Hematopoietic multipotent progenitor cell (in vitro differentiated cells): ENCODE results near the gene ST6GALNAC3. TPM values are rescaled to one million over a fixed set of nuclear protein-coding genes. Genes with fewer than 3 reads are reported as not detected.
"Not testable (repeated sequence)": the region's sequence is repeated elsewhere in the genome, so short reads cannot be mapped to it uniquely, and the experiment has no call there.

Experiments used
- DNase-seq, 3 donors: peaks; one replicate each; pipeline ENCODE4 v3.0.0-alpha.2; 2011 to 2015; ENCODE audit warnings: low read depth in 2 of 3, low spot score in 2 of 3
- total RNA-seq: library from RNA; depleted of rRNA; stranded (reverse); fragments of >200 nt; gene quantifications from one replicate; pipeline ENCODE4 v1.2.3, GENCODE V29; 2012

ST6GALNAC3 gene
- total RNA-seq, 1 donor, result under 0.01 TPM

DNA sequence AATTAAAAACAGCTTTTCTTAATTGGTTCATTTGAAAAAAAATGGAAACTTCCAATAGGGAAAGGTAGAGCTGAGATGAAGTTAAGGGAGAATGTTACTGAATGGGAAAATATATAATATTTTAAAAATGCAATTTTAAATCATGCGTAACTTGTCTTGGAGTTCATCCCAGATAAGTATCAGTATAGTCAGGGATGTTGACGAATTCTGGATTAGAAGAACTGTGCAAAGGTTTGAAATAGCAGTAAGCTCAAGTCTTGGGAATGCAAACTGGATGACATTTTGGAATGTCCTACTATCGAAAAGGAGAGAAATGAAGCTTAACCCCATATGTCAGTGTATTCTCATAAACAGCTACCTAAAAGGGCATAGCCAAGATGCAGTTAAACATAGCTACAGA lies 4.0 kb upstream of the ST6GALNAC3 start:
- DNase-seq, result no peak

GRCh38 chr1:76073481-76073880 lies 1.1 kb upstream of the ST6GALNAC3 start:
- DNase-seq, result no peak

GRCh38 chr1:76075188-76075489 lies 593 bp downstream of the ST6GALNAC3 start:
- DNase-seq, result no peak

GRCh38 chr1:76075877-76076276 lies 1.3 kb downstream of the ST6GALNAC3 start:
- DNase-seq, result peak in 2 of 3 donors; percentile 66 to 89

DNA sequence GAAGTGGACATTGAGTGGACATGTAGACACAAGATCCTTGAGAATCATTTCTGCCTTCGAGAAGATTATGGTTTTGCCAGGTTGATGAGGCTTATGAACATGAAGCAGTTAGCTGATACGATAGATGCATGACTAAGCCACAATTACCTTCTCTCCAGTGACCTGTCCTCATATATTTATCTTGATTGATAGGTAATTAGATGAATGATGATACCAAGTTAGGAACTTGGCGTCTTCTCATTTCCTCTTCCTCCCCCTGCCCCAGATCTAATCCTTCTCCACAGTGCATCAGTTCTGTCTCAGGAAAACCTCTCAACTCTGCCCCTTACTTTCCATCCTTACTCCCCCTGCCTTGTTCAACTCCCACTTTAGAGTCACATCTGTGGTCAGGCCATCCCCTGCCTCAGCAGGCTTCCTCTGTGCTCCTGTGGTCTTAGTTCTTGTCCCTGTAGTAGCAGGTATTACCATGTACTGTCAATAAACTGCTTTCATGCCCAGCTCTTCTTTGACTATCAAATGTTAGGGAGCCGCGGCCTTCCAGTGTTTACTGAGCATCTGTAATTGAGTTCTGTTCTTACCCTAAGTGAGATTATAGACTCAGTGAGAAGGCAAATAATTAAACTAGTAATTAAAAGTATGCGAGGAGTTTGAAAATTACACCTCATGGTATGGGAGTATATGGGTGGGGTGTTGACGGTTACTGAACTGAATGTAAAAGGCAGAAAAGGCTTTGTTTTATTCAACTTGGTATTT lies 5.1 kb downstream of the ST6GALNAC3 start:
- no peak for DNase-seq

GRCh38 chr1:76080552-76081079 lies 6.1 kb downstream of the ST6GALNAC3 start:
- peak in 1 of 3 donors; percentile 42 for DNase-seq

DNA sequence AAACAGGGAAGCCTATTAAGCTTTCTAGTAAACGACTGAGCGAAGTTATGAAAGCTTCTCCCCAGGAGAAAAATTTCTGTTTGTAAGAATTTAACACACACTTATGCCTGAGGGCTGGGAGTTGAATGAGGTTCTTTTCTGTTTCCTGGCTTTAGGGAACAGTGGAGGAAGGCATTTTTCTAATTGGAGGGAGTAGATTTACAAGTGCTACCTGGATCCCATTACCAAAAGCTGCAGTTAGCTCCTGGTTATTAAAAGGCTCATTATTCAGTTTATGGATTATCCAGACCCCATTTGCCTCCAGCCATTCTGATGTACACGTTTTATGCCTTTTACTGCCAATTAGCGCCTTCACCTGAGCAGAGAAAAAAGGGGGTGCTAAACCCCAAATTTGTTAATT lies 7.5 kb downstream of the ST6GALNAC3 start:
- no peak for DNase-seq

DNA sequence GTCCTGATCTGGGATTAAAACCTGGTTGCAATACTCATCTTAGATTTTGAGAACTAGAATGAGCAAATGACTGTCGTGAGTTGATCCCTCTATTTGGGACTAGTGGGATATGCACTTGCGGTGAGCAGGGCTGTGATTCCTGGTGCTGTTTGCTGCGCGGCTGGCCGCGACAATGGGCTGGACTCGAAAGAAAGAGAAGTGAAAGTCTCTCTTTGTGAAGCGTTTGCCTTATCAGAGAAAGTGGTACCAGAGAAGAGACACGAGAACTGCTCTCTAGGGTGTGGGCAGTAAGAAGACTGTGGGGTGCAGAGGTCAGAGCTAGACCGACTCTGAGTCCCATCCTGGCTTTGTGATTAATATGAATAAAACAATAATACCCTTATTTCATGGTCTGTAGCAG lies 8.6 kb downstream of the ST6GALNAC3 start:
- no peak for DNase-seq

DNA sequence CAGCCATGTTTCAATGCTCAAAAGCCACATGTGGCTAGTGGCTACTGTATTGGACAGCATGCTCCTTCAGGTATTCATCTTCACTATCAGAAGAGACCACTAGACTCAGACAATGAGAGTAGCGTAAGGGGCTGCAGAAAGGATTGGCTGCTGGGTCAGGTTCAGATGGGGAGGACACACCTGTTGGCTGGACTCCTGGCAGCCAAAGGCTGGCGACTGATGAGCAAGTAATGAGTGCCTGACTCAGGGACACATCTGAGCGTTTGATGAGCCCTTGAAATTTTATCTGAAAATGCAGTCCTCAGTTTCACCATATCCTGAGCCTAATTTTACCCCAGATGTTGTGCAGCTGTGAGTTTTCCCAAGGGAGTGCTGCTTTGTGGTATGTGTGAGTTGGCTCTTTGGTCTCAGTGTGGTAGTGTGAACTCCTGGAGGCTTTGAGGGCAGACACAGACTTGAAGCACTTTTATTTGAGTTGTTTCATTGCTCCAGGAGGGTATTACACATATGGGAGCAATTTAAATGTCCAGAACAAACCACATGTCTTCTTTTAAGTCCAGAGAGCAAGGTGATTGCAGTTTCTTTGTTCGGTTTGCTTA lies 9.6 kb downstream of the ST6GALNAC3 start:
- DNase-seq, result no peak

GRCh38 chr1:76084685-76085084 lies 10.1 kb downstream of the ST6GALNAC3 start:
- no peak for DNase-seq

DNA sequence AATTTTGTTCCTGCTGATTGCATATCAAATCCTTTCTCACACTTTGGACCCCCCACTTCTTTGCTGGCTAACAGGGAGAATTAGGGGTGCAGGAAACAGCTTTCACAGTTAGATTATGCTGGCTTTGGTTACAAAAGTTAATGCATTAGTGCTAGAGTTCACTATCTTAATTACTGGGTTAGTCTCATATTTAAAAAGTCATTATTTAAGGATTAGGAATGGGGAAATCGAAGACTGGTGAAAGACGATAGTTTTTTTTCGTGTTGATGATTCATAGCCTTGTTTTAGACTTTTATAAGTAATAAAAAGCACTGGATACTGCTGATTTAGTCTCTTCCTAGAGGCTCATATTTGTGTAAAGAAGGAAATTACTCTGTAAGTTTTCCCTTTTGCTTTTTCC lies 11.6 kb downstream of the ST6GALNAC3 start:
- no peak for DNase-seq

DNA sequence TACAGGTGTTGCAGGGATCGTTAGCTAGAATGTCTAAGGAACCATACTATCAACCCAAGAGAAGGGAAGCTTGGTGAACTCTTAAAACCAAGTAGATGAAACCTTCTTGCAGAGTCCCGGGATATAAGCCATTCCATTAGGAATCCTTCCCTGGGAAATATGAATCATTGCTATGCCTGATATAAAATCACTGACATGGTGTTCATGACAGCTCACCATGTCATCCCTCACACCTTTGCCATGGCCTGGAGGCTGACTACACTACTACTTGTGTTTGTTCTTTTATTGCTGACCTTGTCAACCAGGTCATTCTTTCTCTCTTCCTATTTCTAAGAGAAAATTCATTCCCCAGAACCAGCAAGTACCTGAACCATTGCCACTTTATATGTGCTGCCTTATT lies 12.1 kb downstream of the ST6GALNAC3 start:
- DNase-seq, result no peak

GRCh38 chr1:76090283-76091203 lies 16.0 kb downstream of the ST6GALNAC3 start:
- peak in 1 of 3 donors; percentile 58 for DNase-seq

DNA sequence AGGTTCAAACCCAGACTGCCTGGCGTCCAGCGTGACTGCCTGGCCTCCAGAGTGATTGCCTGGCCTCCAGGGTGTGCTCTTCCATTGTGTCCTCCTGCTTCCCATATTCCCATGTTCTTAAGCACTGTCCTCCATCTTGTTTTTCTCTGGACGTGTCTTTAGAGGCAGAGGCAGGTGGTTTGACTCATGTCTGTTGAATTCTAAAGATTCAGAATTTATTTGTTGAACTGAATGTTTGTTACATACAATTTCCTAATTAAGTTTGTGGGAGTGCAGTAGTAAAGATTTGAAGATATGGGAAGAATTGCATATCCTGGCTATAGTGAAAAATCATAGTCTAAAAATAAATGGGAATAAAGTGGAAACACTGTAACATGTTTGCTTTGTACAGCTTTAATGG lies 18.3 kb downstream of the ST6GALNAC3 start:
- no peak for DNase-seq

GRCh38 chr1:76093522-76094312 lies 19.2 kb downstream of the ST6GALNAC3 start:
- DNase-seq, result no peak

- no peak for DNase-seq
Measured at GRCh38 chr1:76095802-76096201, 21.3 kb downstream of the ST6GALNAC3 start.

DNA sequence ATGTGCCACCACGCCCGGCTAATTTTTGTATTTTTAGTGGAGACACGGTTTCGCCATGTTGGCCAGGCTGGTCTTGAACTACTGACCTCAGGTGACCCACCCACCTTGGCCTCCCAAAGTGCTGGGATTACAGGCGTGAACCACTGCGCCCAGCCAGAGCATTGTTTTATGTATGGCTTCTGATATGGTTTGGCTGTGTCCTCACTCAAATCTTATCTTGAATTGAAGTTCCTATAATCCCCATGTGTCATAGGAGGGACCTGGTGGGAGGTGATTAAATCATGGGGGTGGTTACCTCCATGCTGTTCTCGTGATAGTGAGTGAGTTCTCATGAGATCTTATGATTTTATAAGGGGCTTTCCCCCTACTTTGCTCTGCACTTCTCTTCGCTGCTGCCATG lies 22.5 kb downstream of the ST6GALNAC3 start:
- not testable (repeated sequence) for DNase-seq

- DNase-seq, result no peak
Measured at GRCh38 chr1:76098845-76099244, 24.3 kb downstream of the ST6GALNAC3 start.

- no peak for DNase-seq
Measured at GRCh38 chr1:76101548-76101947, 27.0 kb downstream of the ST6GALNAC3 start.

GRCh38 chr1:76102046-76102445 lies 27.5 kb downstream of the ST6GALNAC3 start:
- no peak for DNase-seq

- no peak for DNase-seq
Measured at GRCh38 chr1:76103034-76103433, 28.5 kb downstream of the ST6GALNAC3 start.
